Measurements from ENCODE around the gene R3HDM2.
A peak's percentile ranks its signal among the peaks of the same experiment; 100 is the strongest.

- TF ChIP-seq IRF1 (CRISPR knock-in tag; IDR thresholded peaks at IDR 0.05) = no peak
- peak; percentile 95 for TF ChIP-seq CTCF (IDR thresholded peaks at IDR 0.05)
- peak; percentile 23; the same call in 1 of the 2 replicates for TF ChIP-seq FOXP4 (CRISPR knock-in tag; IDR thresholded peaks at IDR 0.05)
- TF ChIP-seq USF2 (CRISPR knock-in tag; IDR thresholded peaks at IDR 0.05) = peak; percentile 61
Observed at GRCh38 chr12:57459055-57459749, 28.4 kb upstream of the R3HDM2 start.

All from WTC11 (cell line).